GM18520 (cell line): ENCODE data around the gene LIFR.
"Not testable (repeated sequence)": the region's sequence is repeated elsewhere in the genome, so short reads cannot be mapped to it uniquely, and the experiment has no call there.

ENCODE experiments used
- ATAC-seq: cut with Tn5 transposase; IDR thresholded peaks from one replicate; pipeline ENCODE4 v1.9.1; 2021; ENCODE audit not compliant: unreplicated experiment

LIFR gene

DNA sequence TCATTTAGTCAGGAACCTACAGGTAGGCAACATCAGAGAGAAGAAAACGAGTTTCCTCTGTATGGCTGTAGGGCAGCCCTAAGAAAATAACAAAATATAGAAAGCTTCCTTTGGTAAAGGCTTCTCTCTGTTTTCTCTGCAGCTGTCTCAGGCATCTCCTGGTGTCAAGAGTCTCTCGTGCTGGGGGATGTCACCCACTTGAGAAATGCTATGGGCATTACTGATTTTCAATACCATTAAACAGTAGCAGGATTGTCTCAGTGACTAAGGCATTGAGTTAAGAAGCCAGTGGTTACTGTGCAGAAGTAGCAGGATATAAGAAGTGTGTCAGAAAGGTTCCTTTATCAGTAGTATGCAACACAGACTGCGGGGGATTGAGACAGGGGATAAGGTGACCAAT is 32.4 kb downstream of the LIFR start:
- ATAC-seq: no peak

DNA sequence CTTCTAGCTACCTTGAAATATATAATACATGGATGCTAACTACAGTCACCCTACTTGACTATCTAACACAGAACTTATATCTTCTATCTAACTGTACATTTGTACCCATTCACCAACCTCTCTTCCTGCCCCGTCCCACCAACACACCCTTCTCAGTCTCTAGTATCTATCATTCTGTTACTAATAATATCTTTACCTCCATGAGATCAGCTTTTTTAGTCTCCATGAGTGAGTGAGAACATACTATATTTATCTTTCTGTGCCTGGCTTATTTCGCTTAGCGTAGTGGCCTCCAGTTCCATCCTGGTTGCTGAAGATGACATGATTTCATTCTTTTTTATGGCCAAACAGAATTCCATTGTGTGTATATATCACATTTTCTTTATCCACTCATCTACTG is 37.0 kb downstream of the LIFR start:
- no peak for ATAC-seq

DNA sequence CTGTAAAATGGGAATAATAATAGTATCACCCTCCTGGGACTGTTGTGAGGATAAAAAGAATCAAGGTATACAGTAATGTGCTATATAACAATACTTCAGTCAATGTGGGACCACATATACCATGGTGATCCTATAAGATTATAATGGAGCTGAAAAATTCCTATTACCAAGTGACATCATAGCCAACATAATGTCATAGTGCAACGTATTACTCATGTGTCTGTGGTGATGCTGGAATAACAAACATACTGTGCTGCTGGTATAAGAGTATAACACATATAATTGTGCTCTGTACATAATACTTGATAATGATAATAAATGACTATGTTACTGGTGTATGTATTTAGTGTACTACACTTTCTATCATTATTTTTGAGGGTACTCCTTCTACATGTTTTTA is 38.1 kb downstream of the LIFR start:
- no peak for ATAC-seq

DNA sequence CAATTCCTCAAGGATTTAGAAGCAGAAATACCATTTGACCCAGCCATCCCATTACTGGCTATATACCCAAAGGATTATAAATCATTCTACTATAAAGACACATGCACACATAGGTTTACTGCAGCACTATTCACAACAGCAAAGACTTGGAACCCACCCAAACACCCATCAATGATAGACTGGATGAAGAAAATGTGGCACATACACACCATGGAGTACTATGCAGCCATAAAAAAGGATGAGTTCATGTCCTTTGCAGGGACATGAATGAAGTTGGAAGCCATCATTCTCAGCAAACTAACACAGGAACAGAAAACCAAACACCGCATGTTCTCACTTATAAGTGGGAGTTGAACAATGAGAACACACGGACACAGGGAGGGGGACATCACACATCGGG is 39.8 kb downstream of the LIFR start:
- ATAC-seq: not testable (repeated sequence)

DNA sequence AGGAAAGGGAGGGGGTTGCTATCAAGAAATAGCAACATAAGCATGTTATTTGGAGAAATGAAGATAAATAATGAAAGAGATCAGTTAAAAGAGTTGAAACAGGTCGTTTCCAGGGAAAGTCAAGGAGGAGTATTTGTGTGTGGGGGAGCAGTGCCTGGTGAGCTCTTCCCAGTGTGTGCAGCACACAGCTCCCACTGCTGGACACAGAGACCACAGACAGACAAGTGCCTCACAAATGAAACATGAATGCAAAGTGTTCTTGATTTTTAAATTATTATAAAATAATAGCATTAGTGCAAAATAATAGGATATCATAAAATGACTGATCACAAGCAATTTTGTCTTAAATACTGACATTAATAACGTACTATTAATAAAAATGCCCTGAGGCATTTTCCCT is 40.8 kb downstream of the LIFR start:
- no peak for ATAC-seq

- no peak for ATAC-seq
Measured at GRCh38 chr5:38515092-38515491, 41.4 kb downstream of the LIFR start.

DNA sequence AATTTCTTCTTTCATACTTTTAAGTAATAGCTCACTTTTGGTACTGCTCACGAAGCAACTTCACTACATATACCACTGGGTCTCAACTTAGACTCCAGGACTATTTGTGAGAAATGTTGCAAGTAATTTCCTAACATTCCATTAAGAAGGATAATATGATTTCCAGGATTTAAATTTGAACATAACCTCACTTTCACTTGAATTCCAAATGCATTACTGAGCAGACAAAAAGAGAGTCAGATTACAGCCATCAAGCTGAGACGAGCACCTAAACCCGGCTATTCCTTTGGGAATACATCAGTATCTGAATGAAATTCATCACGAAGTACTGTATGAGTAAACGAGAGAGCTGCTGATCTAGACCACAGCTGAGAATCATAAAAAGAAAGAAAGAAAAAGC is 47.3 kb downstream of the LIFR start:
- no peak for ATAC-seq

- ATAC-seq: no peak
Measured at GRCh38 chr5:38506302-38506701, 50.1 kb downstream of the LIFR start.

- ATAC-seq: no peak
Measured at GRCh38 chr5:38500573-38501260, 55.7 kb downstream of the LIFR start.

DNA sequence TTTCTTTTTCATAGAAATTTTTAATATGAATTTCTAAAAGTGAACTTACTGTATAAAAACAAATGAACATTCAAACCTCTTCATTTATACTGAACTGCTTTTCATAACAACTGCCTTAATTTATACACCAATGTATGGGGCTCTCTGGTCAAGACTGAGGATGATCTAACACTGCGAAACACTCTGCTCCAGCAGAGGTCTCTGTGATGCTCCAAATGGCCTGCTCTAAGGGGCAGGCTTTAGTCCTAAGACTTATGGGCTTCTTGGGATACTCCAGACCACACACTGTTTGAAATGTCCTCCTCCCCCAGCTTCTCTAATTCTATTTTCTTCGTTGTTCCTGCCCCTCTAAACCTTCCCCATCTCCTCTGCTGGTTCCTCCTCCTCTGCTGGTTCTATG is 58.5 kb downstream of the LIFR start:
- ATAC-seq: no peak

DNA sequence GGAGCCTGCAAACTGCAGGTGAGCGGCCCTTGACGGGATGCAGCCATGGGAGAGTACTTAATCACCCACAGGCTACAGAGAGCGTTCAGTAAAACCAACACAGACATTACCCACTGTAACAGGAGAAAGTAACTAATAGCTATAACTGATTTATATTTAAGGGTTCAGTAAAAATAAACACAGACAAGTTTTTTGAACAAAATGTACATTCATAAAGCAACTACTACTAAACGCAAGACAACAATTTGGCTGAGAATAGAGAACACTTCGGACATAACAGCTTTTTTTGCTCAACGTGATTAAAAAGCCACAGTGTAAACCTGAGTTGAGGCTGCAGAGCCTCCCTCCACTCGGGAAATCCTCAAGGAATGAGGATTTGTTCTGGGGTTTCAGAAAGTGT is 61.7 kb downstream of the LIFR start:
- no peak for ATAC-seq

- no peak for ATAC-seq
Measured at GRCh38 chr5:38494175-38494574, 62.3 kb downstream of the LIFR start.

- ATAC-seq: no peak
Measured at GRCh38 chr5:38483805-38484398, 72.5 kb downstream of the LIFR start.

DNA sequence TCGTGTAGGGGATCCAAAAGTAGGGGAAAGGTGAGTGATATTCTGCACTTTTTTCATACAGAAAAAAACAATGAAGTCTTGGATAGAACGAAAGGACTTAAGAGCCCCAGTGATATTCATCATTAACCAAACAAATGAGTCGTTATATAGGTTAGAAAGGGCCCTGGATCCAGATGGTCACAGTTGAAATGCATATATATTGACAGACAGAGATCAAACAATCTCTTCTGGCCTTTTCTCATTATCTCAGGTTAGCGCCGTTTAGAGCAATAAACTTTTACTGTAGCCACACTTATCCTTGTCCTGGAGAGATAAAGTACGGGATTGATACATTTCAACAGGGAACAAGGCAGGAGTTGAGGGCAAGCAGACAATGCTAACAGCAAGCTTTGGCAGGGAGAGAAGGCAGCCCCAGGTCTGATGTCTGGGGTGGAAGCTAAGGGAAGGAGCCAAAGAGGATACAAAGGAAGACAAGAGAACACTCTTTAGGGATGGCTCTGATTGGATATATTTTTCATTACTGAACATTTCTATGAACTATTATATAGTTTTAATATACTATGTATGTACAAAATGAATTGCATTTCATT is 77.0 kb downstream of the LIFR start:
- no peak for ATAC-seq

- ATAC-seq: no peak
Measured at GRCh38 chr5:38478878-38479277, 77.6 kb downstream of the LIFR start.

DNA sequence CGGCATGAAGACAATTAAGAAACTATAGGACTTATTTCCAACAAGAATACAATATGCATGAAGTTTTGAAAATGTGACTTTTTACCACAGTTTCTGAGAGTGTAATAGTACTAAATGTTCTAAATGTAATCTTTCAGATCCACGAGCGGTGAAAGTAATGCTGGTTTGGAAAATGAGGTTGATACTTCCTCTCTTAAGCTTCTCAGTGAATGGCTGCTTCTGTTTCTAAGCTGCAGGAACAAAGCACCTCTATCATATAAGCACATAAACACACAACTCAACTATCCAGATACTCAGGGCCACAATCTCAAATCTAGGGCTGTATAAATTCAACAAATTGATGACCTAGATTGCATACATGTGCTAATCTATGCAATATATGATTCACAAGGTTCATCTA is 78.3 kb downstream of the LIFR start:
- ATAC-seq: no peak

DNA sequence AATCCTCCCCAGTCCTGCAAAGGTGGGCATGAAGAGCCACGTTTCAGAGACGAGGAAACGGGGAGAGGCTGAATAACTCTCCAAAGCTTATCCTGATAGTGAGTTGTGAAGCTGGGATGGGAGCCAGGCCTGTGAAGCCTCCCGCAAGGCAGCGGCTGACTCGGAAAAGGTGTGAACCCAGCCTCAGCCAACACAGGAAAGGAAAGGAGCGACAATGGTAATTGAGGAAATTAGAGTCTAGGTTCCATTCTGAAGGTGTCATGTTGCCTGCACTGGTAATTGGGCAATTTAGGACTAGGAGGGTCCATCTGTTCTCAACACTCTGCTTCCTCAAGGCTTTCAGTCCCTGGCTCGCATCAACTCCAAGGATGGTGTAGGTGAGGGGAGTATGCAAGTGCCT is 83.4 kb downstream of the LIFR start:
- ATAC-seq: no peak

- ATAC-seq: no peak
Measured at GRCh38 chr5:38472541-38472940, 83.9 kb downstream of the LIFR start.

GRCh38 chr5:38471709-38472108 is 84.7 kb downstream of the LIFR start:
- no peak for ATAC-seq

DNA sequence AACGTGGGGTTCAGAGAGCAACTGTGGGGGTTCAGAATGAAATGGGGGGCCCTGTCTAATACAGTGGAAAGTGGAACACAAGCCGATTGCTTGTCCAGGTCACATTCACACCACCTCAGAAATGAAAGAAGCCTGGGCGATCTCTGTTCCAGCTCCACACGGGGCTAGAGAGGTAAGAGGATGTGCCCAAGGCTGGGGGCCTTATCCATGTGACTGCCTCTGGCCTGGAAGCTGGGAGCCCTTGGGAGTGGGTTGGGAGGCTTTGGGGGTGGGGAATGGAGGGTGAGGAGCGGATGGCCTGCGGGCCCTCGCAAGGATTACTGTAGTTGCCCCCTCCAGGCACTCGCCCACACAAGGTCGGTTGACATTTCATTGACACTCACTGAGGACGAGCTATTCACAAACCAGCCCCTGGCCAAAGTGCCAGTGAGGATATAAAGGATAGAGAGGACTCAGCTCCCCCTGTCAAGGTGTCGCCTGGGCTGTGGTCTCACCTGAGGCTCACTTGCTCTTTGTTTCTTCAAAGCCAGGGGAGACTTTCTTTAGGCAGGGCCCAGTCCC is 86.7 kb downstream of the LIFR start:
- ATAC-seq: no peak

DNA sequence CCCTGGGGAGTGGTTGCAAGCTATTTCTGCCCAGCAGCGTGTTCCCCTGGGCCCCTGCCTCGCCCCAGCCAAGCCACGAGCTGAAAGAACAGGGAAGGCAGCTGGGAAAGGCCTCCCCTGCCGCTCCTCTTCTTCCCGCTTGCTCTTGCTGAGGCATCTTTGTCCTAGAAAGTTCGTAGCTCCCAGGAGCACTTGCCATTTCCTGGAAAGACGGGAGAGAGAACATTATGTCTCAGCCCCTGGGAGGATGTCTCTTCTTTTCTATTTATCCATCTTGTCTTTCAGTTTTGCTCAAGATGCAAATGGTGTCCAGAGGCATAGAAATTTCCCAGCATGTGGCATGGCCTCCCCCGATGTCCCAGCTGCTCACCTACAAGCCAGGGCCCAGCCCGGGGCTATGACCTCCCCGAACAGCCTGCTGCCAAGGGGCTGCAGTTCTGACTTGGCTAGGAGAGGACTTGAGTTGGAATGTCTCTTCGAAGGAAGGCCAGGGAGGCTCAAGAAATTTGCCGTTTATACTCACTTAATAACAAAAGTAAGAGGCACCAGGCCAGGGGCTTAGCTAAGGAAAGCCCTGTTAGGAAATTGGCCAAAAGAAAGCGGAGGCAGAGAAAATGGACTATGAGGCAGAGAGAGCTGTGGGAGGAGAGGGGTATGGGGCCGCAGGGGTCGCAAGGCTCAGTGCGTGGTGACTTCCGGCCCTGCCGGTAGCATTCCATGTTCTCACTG is 87.3 kb downstream of the LIFR start:
- no peak for ATAC-seq

DNA sequence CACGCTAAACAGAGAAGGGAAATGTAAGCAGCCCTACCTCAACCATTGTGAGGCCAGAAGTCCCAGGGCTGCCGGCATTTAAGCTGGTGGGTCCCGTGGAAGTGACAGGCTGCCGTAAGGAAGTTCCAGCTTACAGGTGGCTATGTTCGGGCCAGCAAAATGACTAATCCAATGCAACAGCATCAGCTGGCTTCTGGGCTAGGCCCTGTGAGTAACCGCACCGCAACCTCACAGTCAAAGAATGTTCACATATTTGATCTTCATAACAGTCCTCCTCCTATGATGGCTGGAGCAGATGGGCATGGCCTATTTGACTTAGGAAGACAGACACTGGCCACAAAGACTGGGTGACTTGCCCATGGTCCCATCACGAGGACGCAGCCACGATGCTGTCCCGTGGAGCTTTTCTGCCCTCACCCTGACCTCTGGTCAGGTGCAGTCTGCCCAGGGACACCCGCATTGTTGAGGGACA is 88.2 kb downstream of the LIFR start:
- ATAC-seq: no peak
